Spleen (tissue), 11 donors: ENCODE measurements around the gene ELP4. TPM values are rescaled to one million over a fixed set of nuclear protein-coding genes. Genes with fewer than 3 reads are reported as not detected.

Experiments used
- DNase-seq: peaks from one replicate; pipeline ENCODE4 v3.0.0-alpha.2; 2020
- H3K27ac ChIP-seq, 8 donors: fragments of 200-600 bp; sonication (generic) in 7 of 8; 1 replicate in 4 of 8; 2 replicates in 4 of 8; pipeline versions ENCODE4 v1.5.0 to v1.8.0; 2016 to 2021; ENCODE audit warnings: inconsistent platforms in 4 of 8, mild to moderate bottlenecking in 4 of 8, moderate library complexity in 1 of 8
- H3K27me3 ChIP-seq, 7 donors: fragments of 200-600 bp; sonication (generic) in 6 of 7; replicated peaks in 1 of 7; 1 replicate in 4 of 7; 2 replicates in 3 of 7; pipeline versions ENCODE4 v1.5.0 to v1.8.0; 2016 to 2021; ENCODE audit warnings: inconsistent platforms in 3 of 7, mild to moderate bottlenecking in 1 of 7
- H3K36me3 ChIP-seq, 6 donors: fragments of 200-600 bp; sonication (generic) in 5 of 6; 1 replicate in 4 of 6; 2 replicates in 2 of 6; pipeline versions ENCODE4 v1.5.0 to v1.8.0; 2016 to 2021; ENCODE audit warnings: inconsistent platforms in 2 of 6
- H3K4me1 ChIP-seq, 6 donors: fragments of 200-600 bp; sonication (generic) in 5 of 6; 1 replicate in 3 of 6; 2 replicates in 3 of 6; pipeline versions ENCODE4 v1.5.0 to v1.8.0; 2016 to 2021; ENCODE audit warnings: inconsistent platforms in 3 of 6
- H3K4me3 ChIP-seq, 8 donors: fragments of 200-600 bp; sonication (generic) in 7 of 8; 1 replicate in 4 of 8; 2 replicates in 4 of 8; pipeline versions ENCODE4 v1.5.0 to v1.8.0; 2016 to 2021; ENCODE audit warnings: inconsistent platforms in 4 of 8, mild to moderate bottlenecking in 4 of 8, moderate library complexity in 2 of 8
- H3K9me3 ChIP-seq, 8 donors: fragments of 200-600 bp; sonication (generic) in 7 of 8; 1 replicate in 4 of 8; 2 replicates in 4 of 8; pipeline versions ENCODE4 v1.5.0 to v1.8.0; 2016 to 2021; ENCODE audit warnings: inconsistent platforms in 4 of 8
- POLR2A ChIP-seq, 3 donors: fragments of 450-650 bp; IDR thresholded peaks; one replicate each; pipeline ENCODE4 v1.5.1; 2017; ENCODE audit warnings: antibody characterized with exemption in 3 of 3, mild to moderate bottlenecking in 1 of 3
- POLR2AphosphoS5 ChIP-seq, 3 donors: sonication (generic); formaldehyde crosslinking; IDR thresholded peaks; one replicate each; pipeline ENCODE4 v1.5.1; 2017; ENCODE audit warnings: antibody characterized with exemption in 3 of 3
- WGBS, 5 donors: extraction: QIAGEN DNeasy Blood & Tissue Kit in 3 of 5; methylation state at CpG; one replicate each; pipeline versions ENCODE4 v1.1.5 to v1.1.7; 2013 to 2018; 5-methylcytosine and 5-hydroxymethylcytosine counted together
- intact Hi-C: fragments of 100-400 bp; cut with DNase I; formaldehyde crosslinking; loops from one replicate; pipeline ENCODE4 v1.15.0; 2023; ENCODE audit warnings: low total_unique reads
- polyA plus RNA-seq, 3 donors: library from polyadenylated mRNA; stranded (reverse); fragments of 200-250 nt; gene quantifications; one replicate each; pipeline ENCODE4 v1.2.1, GENCODE V29; 2013
- total RNA-seq, 7 donors: library from RNA; depleted of rRNA in 3 of 7; stranded (reverse); fragments of >200 nt in 3 of 7; fragmentation: NEBNext Ultra II Directional in 4 of 7; extraction: Animal tissue kit (Norgen Biotek cat#: 25700) in 4 of 7; gene quantifications; one replicate each; pipeline versions ENCODE4 v1.1.0 to v1.2.1, GENCODE V29; 2016 to 2021
- TF ChIP-seq, protein P1 (sequence below), 11 experiments: fragments of 200-600 bp in 7 of 11; fragments of 450-650 bp in 4 of 11; sonication (generic) in 4 of 11; IDR thresholded peaks in 8 of 11; conservative IDR thresholded peaks in 3 of 11; 1 replicate in 7 of 11; 2 replicates in 4 of 11; pipeline versions ENCODE4 v1.4.0 to v1.8.0; 2016 to 2021; ENCODE audit warnings: antibody characterized with exemption in 11 of 11, inconsistent platforms in 4 of 11, mild to moderate bottlenecking in 1 of 11
- donor health status: healthy with polysubstance abuse.
- donor health status: DM: no; HTN: no; CAD: no; lungs with moderate emphysema.
- donor health status: DM: no; HTN: no; CAD: no.
- donor health status: Bipolar disorder and iron deficiency.
- donor health status: healthy.
- donor health status: DM: no; HTN: no; CAD: no.
- donor health status: DM: yes; HTN: yes; CAD: no.

Gene ELP4
- total and polyA plus RNA-seq, 10 donors: 6.1 to 34.6 (median 21.1) TPM

DNA sequence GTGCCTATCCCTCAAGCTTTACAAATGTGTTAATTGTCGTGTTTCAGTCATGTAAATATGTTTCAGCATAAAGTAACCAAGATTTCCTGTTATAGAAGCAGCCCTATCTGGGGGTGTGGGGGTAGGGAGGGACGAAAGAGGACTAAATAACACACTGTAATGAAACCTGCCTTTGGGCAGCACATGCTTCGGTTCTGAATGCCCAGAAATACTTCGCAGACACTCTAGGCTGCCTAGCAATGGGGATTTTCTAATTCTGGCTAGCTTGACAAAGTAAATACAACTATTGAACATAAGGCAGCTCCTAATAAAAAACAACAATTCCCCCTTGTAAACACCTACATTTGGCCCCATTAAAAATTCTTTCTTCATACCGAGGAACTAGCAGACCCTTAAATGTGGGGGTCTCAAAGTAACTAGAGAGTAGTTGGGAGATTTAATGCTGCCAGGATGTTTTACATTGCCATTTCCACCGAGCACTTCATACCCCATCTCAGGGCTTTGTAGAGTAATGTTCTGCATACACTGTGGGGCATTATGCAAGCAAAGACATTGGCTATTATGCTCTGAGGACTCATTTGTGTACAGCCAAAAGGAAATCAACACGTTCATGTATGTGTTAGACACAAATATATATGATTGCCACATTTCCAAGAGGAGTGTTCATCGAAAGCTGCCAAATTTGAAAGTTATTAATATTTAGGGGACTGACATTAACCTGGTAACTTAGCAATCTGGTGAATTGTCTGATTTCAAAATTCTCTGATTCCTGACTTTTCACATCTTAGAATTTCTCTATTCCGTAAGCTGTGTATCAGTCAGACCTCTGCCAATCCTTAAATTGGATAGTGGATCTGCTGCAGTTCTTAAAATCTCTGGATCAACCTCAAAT, 259.4 kb downstream of the ELP4 start:
- Histone ChIP-seq H3K4me3 (no peak overlapping the region), H3K27ac (no peak overlapping the region), H3K9me3 (no peaks in the 10 kb centered on the region), H3K27me3 (no peaks in the 10 kb centered on the region), H3K4me1 (no peaks in the 10 kb centered on the region), H3K36me3 (peaks cover 0 to 14% (median 0%) of the 10 kb centered on the region in 6 donors)
- intact Hi-C loops: no loop called here
- no peak for TF ChIP-seq POLR2A (IDR thresholded peaks at IDR 0.05)
- TF ChIP-seq, protein P1, sequence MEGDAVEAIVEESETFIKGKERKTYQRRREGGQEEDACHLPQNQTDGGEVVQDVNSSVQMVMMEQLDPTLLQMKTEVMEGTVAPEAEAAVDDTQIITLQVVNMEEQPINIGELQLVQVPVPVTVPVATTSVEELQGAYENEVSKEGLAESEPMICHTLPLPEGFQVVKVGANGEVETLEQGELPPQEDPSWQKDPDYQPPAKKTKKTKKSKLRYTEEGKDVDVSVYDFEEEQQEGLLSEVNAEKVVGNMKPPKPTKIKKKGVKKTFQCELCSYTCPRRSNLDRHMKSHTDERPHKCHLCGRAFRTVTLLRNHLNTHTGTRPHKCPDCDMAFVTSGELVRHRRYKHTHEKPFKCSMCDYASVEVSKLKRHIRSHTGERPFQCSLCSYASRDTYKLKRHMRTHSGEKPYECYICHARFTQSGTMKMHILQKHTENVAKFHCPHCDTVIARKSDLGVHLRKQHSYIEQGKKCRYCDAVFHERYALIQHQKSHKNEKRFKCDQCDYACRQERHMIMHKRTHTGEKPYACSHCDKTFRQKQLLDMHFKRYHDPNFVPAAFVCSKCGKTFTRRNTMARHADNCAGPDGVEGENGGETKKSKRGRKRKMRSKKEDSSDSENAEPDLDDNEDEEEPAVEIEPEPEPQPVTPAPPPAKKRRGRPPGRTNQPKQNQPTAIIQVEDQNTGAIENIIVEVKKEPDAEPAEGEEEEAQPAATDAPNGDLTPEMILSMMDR (IDR thresholded peaks at IDR 0.05 in 8 of 11, conservative IDR thresholded peaks at IDR 0.05 in 3 of 11): no peak
- TF ChIP-seq POLR2AphosphoS5 (IDR thresholded peaks at IDR 0.05): no peak
- DNase-seq: no peak
- WGBS, 5 donors: 81 to 91% (median 85%) methylated on average over 9 of the region's 9 CpGs

DNA sequence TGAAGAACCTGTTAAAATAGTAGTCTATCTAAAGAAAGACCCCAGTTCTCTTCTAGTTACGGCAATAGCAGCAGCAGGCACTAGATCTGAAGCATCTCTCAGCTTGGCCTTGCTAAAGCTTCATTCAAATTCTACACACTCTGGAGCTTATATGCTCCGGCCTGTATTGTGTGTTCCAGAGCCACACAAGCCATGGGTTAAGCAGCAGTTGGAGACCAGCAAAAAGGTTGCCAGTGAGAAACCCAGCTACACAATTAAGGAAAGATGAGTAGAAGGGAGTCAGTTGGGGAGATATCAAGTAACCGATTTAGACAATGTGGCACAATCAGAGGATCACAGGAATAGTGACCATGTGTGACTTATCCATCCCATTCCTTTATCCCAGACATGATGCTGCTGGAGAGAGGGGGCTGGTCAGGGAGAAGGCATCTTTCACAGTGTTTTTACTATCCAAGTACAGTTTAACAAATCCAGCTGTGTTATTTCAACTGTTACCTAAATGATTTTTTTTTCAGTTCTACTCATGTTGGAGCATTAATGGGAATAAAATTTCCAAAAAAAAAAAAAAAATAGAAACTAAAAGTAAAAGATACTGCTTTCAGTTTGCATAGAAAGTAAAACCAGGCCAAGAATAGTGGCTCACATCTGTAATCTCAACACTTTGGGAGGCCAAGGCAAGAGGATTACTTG, 260.6 kb downstream of the ELP4 start:
- H3K4me1 ChIP-seq: no peaks in the 10 kb centered on the region
- TF ChIP-seq POLR2A (IDR thresholded peaks at IDR 0.05) (no peak), POLR2AphosphoS5 (IDR thresholded peaks at IDR 0.05) (no peak)
- TF ChIP-seq, protein P1 (IDR thresholded peaks at IDR 0.05 in 8 of 11, conservative IDR thresholded peaks at IDR 0.05 in 3 of 11): no peak
- no peaks in the 10 kb centered on the region for H3K9me3 ChIP-seq
- H3K27ac ChIP-seq: no peak overlapping the region
- H3K36me3 ChIP-seq: peaks cover 0 to 14% (median 0%) of the 10 kb centered on the region in 6 donors
- no peak overlapping the region for H3K4me3 ChIP-seq
- intact Hi-C loops: no loop called here
- WGBS, 5 donors: 89 to 97% (median 95%) methylated on average over 3 of the region's 3 CpGs
- no peaks in the 10 kb centered on the region for H3K27me3 ChIP-seq
- DNase-seq: no peak

- DNase-seq: no peak
- intact Hi-C loops: no loop called here
- Histone ChIP-seq H3K4me3 (no peak overlapping the region), H3K27ac (no peak overlapping the region), H3K27me3 (no peaks in the 10 kb centered on the region), H3K4me1 (no peaks in the 10 kb centered on the region), H3K9me3 (peaks cover 0 to 9% (median 0%) of the 10 kb centered on the region in 8 donors), H3K36me3 (peaks cover 0 to 17% (median 0%) of the 10 kb centered on the region in 6 donors)
- TF ChIP-seq POLR2A (IDR thresholded peaks at IDR 0.05): no peak
- no peak for TF ChIP-seq POLR2AphosphoS5 (IDR thresholded peaks at IDR 0.05)
- TF ChIP-seq, protein P1 (IDR thresholded peaks at IDR 0.05 in 8 of 11, conservative IDR thresholded peaks at IDR 0.05 in 3 of 11): no peak
- WGBS, 5 donors: 92 to 100% (median 96%) methylated on average over 2 of the region's 2 CpGs
These were observed 262.8 kb downstream of the ELP4 start for GRCh38 chr11:31772412-31772811.

GRCh38 chr11:31779374-31779791, 269.8 kb downstream of the ELP4 start:
- intact Hi-C loops: no loop called here
- Histone ChIP-seq H3K4me1 (no peaks in the 10 kb centered on the region), H3K9me3 (peaks cover 0 to 10% (median 0%) of the 10 kb centered on the region in 8 donors), H3K27me3 (no peaks in the 10 kb centered on the region), H3K36me3 (peaks cover 0 to 24% (median 0%) of the 10 kb centered on the region in 6 donors), H3K27ac (no peak overlapping the region), H3K4me3 (no peak overlapping the region)
- no peak for DNase-seq
- TF ChIP-seq POLR2AphosphoS5 (IDR thresholded peaks at IDR 0.05) (no peak), POLR2A (IDR thresholded peaks at IDR 0.05) (no peak)
- TF ChIP-seq, protein P1 (IDR thresholded peaks at IDR 0.05 in 8 of 11, conservative IDR thresholded peaks at IDR 0.05 in 3 of 11): no peak
- 87 to 91% (median 88%) methylated on average over 6 of the region's 6 CpGs for WGBS, 5 donors
